HG03039 (cell line): ENCODE measurements around the gene CPO.
"Not testable (repeated sequence)": the region's sequence is repeated elsewhere in the genome, so short reads cannot be mapped to it uniquely, and the experiment has no call there.

Source experiments
- ATAC-seq: cut with Tn5 transposase; IDR thresholded peaks from one replicate; pipeline ENCODE4 v1.9.1; 2021; ENCODE audit warnings: mild to moderate bottlenecking, moderate library complexity; ENCODE audit not compliant: unreplicated experiment

The CPO gene, protein sequence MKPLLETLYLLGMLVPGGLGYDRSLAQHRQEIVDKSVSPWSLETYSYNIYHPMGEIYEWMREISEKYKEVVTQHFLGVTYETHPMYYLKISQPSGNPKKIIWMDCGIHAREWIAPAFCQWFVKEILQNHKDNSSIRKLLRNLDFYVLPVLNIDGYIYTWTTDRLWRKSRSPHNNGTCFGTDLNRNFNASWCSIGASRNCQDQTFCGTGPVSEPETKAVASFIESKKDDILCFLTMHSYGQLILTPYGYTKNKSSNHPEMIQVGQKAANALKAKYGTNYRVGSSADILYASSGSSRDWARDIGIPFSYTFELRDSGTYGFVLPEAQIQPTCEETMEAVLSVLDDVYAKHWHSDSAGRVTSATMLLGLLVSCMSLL

DNA sequence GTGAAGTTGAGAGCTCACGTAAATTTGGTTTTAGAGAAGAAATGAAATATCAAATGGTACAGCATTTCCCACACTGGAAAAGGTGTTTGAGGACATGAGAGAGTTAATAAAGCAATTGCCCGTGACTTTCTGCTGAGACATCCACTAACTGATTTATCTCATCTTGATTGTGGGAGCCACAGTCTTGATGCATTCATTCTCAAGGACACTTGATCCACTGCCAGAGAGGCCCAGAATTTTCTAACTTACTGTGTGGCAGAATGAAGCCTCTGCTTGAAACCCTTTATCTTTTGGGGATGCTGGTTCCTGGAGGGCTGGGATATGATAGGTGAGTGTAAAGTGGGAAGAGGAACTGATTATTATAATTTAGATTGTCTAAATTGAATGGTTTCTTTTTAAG is at the start of gene CPO:
TSS of gene CPO (plus strand) at position 179 of the 400 bp plus-strand sequence. CDS start at position 261, 82 bp downstream.
- no peak for ATAC-seq

DNA sequence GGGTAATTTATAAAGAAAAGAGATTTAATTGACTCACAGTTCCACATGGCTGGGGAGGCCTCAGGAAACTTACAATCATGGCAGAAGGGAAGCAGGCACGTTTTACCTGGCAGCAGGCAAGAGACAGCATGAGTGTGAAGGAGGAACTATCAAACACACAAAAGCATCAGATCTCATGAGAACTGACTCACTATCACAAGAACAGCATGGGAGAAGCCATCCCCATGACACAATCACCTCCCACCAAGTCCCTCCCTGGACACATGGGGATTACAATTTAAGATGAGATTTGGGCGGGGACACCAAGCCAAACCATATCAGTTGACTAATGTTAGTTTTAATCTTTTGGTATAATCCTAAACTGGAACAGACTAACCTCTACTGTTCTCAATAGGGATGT is 49.1 kb upstream of the CPO start:
- no peak for ATAC-seq

DNA sequence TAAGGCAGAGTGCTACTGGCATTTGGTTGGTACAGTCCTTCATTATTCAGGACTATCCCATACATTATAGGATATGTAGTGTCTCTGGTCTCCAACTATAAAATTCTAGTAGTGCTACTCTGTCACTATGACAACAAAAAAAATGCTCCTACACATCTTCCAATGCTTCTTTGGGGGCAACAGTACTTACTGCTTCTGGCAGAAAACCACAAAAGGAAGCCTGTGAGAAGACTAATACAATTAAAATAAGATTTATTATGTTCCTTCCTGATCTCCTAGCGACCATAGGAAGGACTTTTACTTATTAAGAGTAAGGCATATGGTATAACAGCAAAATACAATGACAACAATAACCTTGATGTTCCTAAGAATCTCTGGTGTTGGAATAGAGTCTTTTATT is 48.4 kb upstream of the CPO start:
- no peak for ATAC-seq

DNA sequence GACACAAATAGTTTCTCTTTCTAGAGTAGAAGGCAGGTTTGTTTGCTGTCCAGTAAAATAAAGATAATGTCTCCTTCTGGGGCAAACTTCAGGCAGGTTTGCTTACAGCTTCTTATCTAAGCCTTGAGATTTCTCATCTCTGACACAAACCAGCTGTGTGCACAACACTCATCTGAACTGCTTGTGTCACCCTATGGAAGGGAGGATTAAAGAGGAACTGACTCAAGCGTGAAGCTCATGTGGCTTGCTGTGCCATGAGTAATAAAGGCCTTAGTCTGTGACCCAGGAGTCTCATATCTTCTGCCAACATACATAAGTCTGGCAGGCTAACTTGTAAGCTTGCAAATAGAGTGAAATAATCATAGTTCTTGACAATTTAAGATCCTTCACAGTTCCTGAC is 24.2 kb upstream of the CPO start:
- peak; percentile 54 for ATAC-seq

DNA sequence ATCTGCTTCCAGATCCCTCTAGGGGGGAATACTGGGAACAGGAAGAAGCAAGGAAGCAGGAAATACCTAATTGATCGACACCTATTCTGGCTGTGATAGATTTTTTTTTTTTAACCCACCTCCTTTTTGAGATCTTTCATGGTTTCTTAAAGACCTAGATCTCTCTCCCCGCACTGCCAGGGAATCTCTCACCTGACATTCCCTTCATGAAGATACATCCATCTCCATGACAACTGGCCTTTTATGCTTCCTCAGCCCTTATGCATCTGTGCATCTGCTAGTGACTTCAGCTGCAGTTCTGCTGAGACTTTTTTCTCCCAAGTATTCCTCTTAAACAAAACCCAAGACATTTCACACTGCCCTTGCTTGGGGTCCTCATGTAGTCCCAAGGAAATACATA is 21.1 kb upstream of the CPO start:
- no peak for ATAC-seq

DNA sequence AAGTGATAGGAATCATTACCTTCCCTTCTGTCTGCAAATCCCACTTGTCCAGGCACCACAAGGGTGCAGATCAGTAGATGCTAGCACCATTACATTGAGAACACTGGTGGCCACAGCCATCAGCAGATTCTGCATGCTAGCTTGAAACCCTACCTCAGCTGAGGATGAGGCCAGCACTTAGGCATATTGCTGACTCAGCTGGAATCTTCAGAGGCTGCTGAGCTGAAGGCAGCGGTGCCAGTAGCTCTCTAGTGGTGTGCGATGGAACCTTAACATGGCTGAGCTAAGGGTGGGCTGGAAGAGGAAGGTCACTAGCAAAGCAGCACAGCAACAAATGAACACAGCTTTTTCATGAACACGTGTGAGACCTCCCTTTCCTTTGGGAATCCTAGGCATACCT is 19.0 kb upstream of the CPO start:
- no peak for ATAC-seq

DNA sequence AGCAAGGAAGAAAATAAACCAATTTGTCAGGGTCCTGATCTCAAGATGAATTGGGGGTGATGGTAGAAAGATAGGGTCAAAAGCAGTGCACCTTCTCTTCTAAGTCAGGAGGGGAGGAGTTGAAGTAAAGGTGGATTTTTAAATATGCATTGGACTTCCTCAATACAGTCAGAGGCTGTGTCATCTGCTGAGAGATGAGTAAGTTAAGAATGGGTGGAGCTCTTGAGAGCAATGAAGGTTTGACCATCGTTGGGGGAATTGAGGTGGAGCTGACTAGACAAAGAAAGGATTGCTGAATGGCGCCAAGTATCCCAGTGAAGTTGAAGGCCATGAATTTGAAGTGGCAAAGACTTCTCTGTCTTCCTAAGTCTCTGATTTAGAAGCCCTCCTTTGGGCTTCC is 18.4 kb upstream of the CPO start:
- ATAC-seq: no peak

DNA sequence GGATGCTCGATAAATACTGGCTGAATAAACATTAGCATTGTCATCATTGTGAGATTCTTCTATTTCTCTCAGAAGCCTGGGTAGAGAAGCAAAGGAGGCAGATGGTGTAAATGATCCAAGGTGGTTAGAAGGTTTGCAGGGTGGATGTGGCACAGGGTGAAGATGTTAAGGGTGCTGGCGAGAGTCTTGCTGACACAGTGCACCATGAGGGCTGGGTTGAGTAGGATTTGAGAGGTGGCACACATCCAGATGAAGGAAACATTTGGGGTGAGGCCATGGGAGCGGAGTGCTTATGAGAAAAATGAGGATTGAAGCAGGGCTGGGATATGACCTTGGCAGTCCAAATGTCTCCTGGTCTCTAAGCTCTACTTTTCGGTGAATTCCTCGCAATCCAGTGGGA is 17.8 kb upstream of the CPO start:
- ATAC-seq: no peak

DNA sequence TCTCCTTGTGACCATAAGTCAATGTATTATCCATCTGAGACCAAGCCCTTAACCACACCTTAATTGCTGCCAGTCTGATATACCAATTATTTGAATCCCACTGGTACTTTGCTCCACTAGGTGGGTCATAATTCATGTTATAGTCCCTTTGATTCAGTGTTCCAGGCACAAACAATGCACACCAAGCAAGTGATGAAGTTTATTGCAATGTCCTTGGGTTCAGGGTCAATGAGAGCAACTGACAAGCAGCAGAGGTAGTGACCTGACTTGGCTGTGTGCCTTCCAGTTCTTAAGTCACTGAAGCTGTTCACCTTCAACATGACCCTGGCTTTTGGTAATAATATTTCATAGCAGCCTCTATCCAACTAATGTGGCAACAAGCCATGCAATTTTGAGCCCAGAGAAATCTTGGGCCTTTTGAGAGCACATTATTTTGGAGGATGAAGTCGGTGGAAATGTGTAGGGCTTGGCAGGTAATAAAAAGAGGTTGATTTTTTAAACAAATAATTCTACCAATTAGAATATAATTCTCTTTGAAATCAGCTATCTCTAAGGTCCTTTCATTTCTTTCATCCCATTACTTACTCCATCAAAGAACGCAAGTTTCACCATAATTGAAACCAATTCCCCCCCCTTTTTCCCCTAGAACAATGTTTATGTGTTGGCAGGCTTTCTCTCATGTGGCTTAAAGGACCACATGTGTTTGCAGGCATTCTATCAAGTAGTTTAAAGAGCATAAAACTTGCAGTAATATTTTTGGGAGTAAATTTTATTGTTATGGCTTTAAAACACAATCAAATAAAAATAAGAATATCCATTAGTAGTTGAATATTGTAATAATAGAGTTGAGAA is 3.1 kb upstream of the CPO start:
- ATAC-seq: no peak

DNA sequence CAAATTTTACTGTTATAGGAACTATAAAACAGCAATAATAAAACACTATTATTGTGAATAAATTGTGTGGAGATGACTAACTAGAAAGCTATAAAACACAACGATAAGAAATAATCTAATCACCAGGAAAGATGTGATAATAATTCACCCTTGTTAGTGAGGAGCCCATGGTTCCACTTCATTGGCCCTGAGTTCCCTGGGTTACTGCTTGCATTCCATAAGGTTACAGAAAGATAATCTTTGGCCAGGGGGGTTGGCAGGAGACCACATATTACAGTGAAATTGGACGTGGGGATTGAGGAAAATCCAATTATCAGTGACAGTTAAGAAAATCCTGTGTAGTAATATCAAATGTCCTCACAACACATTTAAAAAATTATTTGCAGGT is 2.5 kb upstream of the CPO start:
- ATAC-seq: no peak

DNA sequence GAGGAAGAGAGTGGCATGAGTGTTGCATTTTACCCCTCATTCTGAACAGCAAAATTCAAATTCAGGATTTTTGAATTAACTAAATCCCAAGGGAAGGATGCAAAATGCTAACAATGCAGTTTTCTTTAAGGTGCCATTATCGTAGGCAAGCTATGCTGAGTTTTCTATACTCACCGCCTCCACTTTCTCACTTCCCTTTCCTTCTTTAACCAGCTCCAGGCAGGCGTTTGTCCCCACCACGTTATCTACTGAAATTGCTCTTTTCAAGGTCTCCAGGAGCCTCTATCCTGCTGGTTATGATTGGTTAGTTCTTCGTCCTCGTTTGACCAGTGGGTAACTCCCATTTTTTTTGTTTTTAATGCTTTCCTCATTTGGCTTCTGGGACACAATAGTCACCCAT is 1.8 kb upstream of the CPO start:
- ATAC-seq: peak; percentile 88

DNA sequence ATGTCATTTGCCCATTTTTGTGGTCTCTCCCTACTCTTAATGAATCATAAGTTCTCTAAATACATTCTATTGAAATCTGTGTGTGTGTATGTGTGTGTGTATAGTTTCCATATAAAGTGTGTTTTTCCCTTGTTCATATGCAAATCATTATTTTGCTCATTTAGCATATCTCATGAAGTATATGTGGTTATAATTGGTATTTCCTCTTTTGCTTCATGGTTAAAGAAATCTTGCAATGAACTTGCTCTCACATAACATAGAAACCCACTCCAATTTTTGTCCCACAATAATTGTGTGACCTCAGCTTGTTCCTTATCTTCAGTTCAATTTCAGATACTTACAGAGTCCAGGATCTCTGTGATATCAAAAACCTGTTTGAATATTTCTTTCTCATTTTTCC is 1.2 kb downstream of the CPO start:
- no peak for ATAC-seq

DNA sequence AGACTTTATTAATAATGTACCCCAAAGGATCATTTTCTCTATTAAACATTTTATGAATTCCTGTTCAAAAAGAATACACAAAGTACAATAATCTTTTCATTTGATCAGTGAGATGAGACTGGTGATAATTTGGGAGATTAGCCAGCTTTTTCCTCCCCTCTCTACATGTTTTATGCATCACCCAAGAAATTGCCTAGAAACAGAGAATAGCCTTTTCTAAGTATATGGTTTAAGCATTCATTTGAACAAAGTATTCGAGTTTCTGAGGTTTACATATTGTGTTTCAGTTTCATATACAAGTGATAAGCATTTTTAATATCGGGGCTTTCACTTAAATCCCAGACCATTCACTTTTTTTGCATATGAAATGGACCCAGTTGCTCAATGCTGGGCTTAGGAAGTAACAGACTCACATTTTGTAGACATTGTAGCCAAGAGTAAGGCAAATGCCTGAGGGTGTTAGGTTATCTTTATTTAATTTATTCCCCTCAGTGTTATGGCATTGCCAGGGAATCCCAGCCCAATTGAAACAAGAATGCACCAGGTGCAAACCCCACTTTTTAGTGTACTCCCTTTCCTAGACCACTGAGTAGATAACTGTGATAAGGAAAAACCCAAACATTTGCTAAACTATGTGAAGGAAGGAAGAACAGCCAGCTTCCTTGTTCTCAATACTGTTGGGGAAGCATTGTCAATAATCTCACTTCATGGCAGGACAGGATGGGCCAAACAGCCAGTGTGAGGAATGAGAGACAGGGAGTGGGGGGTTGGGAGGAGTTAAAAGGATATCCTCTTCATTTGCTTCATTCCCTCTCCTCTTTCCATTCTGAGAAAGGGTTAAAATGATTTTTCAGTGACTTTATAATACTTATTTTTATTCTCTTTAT is 3.5 kb downstream of the CPO start:
- ATAC-seq: no peak

DNA sequence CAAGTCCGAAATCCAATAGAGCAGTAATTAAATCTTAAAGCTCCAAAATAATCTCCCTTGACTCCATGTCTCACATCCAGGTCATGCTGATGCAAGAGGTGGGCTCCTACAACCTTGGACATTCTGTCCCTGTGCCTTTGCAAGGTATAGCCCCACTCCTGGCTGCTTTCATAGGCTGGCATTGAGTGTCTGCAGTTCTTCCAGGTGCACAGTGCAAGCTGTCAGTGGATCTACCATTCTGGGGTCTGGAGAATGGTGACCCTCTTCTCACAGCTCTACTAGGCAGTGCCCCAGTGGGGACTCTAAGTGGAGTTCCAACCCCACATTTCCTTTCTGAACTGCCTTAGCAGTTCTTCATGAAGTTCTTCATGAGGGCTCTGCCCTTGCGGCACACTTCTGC is 14.1 kb downstream of the CPO start:
- ATAC-seq: not testable (repeated sequence)

DNA sequence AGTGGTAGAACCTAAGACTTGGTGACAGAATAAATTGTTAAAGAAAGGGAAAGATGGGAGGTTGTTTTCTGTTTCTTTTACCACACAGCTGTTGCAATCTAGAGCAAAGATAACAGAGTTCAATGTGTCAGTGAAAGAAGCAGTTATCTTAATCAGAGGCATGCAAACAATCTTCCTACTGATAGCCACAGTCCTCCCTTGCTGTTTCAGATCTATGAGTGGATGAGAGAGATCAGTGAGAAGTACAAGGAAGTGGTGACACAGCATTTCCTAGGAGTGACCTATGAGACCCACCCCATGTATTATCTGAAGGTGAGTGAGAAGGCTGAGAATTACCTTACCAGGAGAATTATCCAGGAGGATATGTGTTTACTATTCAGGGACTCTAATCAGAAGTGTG is 15.9 kb downstream of the CPO start:
- ATAC-seq: no peak

DNA sequence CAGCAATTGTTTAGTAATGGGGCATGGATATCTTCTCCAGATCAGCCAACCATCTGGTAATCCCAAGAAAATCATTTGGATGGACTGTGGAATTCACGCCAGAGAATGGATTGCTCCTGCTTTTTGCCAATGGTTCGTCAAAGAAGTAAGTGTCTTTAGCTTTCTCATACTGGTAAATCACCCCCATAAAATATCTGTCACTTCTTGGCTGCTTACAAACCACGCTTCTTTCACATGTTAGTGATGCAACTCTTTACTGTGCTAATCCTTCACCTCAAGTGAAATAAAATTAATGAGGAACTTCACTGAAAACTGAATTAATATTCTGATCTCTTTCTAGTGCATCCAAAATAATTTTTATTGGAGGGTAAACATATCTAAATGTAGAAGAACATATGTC is 18.9 kb downstream of the CPO start:
- no peak for ATAC-seq

DNA sequence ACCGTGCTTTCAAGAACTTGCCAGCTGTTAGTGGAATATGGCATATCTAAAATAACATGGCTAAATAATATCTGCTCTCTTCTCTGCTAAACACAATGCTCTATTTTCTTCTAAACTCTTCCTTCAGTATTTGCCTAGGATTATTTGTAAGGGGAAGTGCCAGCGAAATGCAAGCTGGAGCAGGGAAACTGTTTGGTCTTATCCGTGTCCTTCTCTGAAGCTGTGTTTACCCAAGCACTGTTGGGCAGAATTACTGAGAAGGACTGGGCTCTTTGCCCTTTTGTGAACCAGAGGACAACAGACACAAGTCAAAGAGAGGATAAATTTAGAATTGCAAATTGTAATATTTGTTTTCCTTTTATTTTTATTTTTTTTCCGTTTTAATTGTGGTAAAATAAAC is 23.6 kb downstream of the CPO start:
- no peak for ATAC-seq

DNA sequence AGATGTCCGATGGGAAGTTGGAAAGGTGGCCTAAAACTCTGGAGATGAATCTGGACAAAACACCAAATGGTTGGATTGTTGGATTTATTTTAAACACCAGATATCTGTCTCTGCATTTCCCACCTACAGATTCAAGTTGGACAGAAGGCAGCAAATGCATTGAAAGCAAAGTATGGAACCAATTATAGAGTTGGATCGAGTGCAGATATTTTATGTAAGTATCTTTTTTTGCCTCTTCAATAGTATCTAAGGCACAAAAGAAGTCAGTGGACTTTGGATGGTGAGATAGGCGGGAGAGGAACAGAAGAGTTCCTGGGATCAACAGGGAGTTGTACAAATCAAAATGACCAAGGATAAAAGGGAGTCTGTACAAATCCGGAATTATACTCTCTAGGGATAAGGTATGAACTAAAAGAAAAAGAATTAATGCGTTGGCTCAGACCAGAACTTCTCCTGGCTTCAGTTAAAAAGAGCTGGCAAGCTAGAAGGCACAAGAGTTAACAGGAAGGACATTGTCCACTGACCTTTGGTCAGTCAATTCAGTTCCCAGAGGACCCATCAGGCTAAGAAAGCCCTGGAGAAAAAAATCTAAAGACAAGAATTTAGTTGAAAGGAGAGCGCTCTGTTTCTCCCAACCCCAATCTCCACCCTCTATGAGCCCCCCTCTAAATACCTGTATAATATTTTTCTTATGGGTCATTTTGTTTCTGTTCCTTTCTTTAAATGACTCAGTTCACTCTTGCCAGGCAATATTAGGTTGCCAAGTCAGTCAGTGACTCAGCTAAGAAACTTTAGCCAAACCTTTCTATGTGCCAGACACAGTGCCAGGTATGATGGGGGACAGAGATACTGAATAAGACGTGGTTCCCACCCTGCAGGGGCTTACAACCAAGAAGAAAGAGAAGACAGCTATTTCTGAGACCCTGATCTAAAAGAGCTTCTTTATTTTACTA is 29.1 kb downstream of the CPO start:
- no peak for ATAC-seq

DNA sequence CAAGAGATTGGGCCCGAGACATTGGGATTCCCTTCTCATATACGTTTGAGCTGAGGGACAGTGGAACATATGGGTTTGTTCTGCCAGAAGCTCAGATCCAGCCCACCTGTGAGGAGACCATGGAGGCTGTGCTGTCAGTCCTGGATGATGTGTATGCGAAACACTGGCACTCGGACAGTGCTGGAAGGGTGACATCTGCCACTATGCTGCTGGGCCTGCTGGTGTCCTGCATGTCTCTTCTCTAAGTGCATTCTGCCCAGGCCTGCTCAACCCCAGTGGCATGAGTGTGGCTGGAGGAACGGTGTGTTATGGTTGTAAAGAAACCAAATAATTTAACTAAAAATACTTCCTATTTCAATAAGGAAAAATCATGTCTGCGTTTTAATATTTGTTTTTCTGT is 29.9 kb downstream of the CPO start:
- no peak for ATAC-seq
